Caco-2 (cell line): Measurements from ENCODE around the gene MEF2C. TPM values are rescaled to one million over a fixed set of nuclear protein-coding genes. Genes with fewer than 3 reads are reported as not detected.

Source experiments
- BruUV-seq: library from RNA; stranded (reverse); fragments of 400-500 nt; replicated peaks from 2 replicates; lab custom pipeline; 2021; lab: Mats Ljungman, UMichigan
- CTCF ChIA-PET: fragments of 300-600 bp; sonication (Branson Sonifier 250); formaldehyde crosslinking; loops from one replicate; lab custom pipeline; 2022; ENCODE audit warnings: antibody characterized with exemption; lab: Charles Lee
- POLR2A ChIA-PET: fragments of 300-600 bp; sonication (Branson Sonifier 250); formaldehyde crosslinking; loops from one replicate; lab custom pipeline; 2022; ENCODE audit warnings: antibody characterized with exemption; lab: Charles Lee
- DNase-seq, 2 experiments: peaks; one replicate each; pipeline versions ENCODE4 v3.0.0 to v3.0.0-alpha.2; 2020 to 2022
- H3K27me3 ChIP-seq: replicated peaks from 2 replicates; pipeline ENCODE4 v1.6.0; 2011; ENCODE audit warnings: low read length; ENCODE audit not compliant: control insufficient read depth, insufficient read depth
- H3K36me3 ChIP-seq: 2 replicates; pipeline ENCODE4 v1.5.1; 2011; ENCODE audit warnings: low read length; ENCODE audit not compliant: control insufficient read depth, insufficient read depth
- H3K4me1 ChIP-seq: fragments of 250-450 bp; sonication (Bioruptor Pico); 2 replicates; pipeline ENCODE4 v1.5.1; 2020; ENCODE audit warnings: mild to moderate bottlenecking
- H3K4me3 ChIP-seq: 2 replicates; pipeline ENCODE4 v1.5.1; 2011; ENCODE audit warnings: low read depth, mild to moderate bottlenecking, control low read depth, low read length
- H3K9me3 ChIP-seq: fragments of 250-450 bp; sonication (Bioruptor Pico); 2 replicates; pipeline ENCODE4 v1.5.1; 2020; ENCODE audit warnings: mild to moderate bottlenecking, moderate library complexity
- H3K27ac Mint-ChIP-seq: one replicate; pipeline ENCODE4 v1.8.0; 2022; ENCODE audit warnings: mixed read lengths; ENCODE audit not compliant: unreplicated experiment
- H3K27me3 Mint-ChIP-seq: one replicate; pipeline ENCODE4 v1.8.0; 2022; ENCODE audit warnings: mixed read lengths; ENCODE audit not compliant: insufficient read depth, unreplicated experiment
- H3K36me3 Mint-ChIP-seq: one replicate; pipeline ENCODE4 v1.8.0; 2022; ENCODE audit warnings: mild to moderate bottlenecking, mixed read lengths; ENCODE audit not compliant: insufficient read depth, unreplicated experiment
- H3K4me1 Mint-ChIP-seq: one replicate; pipeline ENCODE4 v1.8.0; 2022; ENCODE audit warnings: low read depth, mixed read lengths; ENCODE audit not compliant: unreplicated experiment
- H3K4me3 Mint-ChIP-seq: one replicate; pipeline ENCODE4 v1.8.0; 2022; ENCODE audit warnings: mild to moderate bottlenecking, moderate library complexity, mixed read lengths; ENCODE audit not compliant: unreplicated experiment
- H3K9me3 Mint-ChIP-seq: one replicate; pipeline ENCODE4 v1.8.0; 2022; ENCODE audit warnings: mixed read lengths; ENCODE audit not compliant: unreplicated experiment
- CTCF ChIP-seq, 2 experiments: fragments of 200-600 bp in 1 of 2; IDR thresholded peaks; 1 replicate in 1 of 2; 2 replicates in 1 of 2; pipeline versions ENCODE4 v1.5.1 to v1.8.0; 2011 to 2022; ENCODE audit warnings: antibody characterized with exemption in 1 of 2, control low read depth in 1 of 2, inconsistent platforms in 1 of 2, low read depth in 1 of 2, low read length in 1 of 2, mild to moderate bottlenecking in 1 of 2, moderate library complexity in 1 of 2; ENCODE audit not compliant: insufficient read depth in 1 of 2, severe bottlenecking in 1 of 2, unreplicated experiment in 1 of 2
- intact Hi-C: fragments of 100-400 bp; cut with micrococcal nuclease; formaldehyde crosslinking; loops from one replicate; pipeline ENCODE4 v1.10.0; 2022; ENCODE audit not compliant: unreplicated experiment
- total RNA-seq: library from RNA; stranded (reverse); gene quantifications from 2 replicates; pipeline ENCODE4 v1.2.3, GENCODE V29; 2022

The MEF2C gene
- total RNA-seq, 1 experiment from 2014 or later = 1.5 TPM

- Mint-ChIP-seq H3K27ac (no peak overlapping the region), H3K9me3 (no peaks in the 10 kb centered on the region), H3K27me3 (peaks cover 46% of the 10 kb centered on the region), H3K4me3 (no peak overlapping the region), H3K36me3 (no peaks in the 10 kb centered on the region), H3K4me1 (peaks cover 8% of the 10 kb centered on the region)
- DNase-seq = no peak
- ChIA-PET CTCF (interaction anchor here (0.6 to 1.1 kb wide), 3 partner anchors 32 to 902 kb away, joined by 3 to 5 read pairs (median 3); no protein-coding TSS in a partner anchor), POLR2A (interaction anchor here (0.6 kb wide), 1 partner anchor 547 kb away, joined by 4 read pairs; no protein-coding TSS in a partner anchor)
- no TSS peak for BruUV-seq
- intact Hi-C loops = loop anchor here (1.0 to 10.0 kb wide), 3 partner anchors 551 to 1267 kb away; no protein-coding TSS in a partner anchor
- TF ChIP-seq CTCF (IDR thresholded peaks at IDR 0.05; ENCODE audit: insufficient read depth in 1 of 2, low read depth in 1 of 2, low read length in 1 of 2, severe bottlenecking in 1 of 2, unreplicated experiment in 1 of 2) = no peak
- no peaks in the 10 kb centered on the region for H3K9me3 ChIP-seq
- H3K4me1 ChIP-seq = no peaks in the 10 kb centered on the region
- no peak overlapping the region for H3K4me3 ChIP-seq
- no peaks in the 10 kb centered on the region for H3K36me3 ChIP-seq
- peaks cover 9% of the 10 kb centered on the region for H3K27me3 ChIP-seq
Measured at GRCh38 chr5:88691945-88692868, 190.8 kb downstream of the MEF2C start.

- DNase-seq = no peak
- intact Hi-C loops = loop anchor here (1.0 to 10.0 kb wide), 3 partner anchors 550 to 1266 kb away; no protein-coding TSS in a partner anchor
- Histone ChIP-seq H3K36me3 (no peaks in the 10 kb centered on the region), H3K4me3 (no peak overlapping the region), H3K27me3 (peaks cover 9% of the 10 kb centered on the region), H3K9me3 (no peaks in the 10 kb centered on the region), H3K4me1 (no peaks in the 10 kb centered on the region)
- H3K4me1 Mint-ChIP-seq = peaks cover 8% of the 10 kb centered on the region
- H3K27me3 Mint-ChIP-seq = peaks cover 47% of the 10 kb centered on the region
- H3K9me3 Mint-ChIP-seq = no peaks in the 10 kb centered on the region
- ChIA-PET CTCF (interaction anchor here (0.6 to 1.4 kb wide), 10 partner anchors 12 to 910 kb away, joined by 3 to 20 read pairs (median 4); no protein-coding TSS in a partner anchor), POLR2A (no interaction called here)
- BruUV-seq = no TSS peak
- H3K36me3 Mint-ChIP-seq = no peaks in the 10 kb centered on the region
- no peak for TF ChIP-seq CTCF (IDR thresholded peaks at IDR 0.05; ENCODE audit: insufficient read depth in 1 of 2, low read depth in 1 of 2, low read length in 1 of 2, severe bottlenecking in 1 of 2, unreplicated experiment in 1 of 2)
- H3K27ac Mint-ChIP-seq = no peak overlapping the region
- H3K4me3 Mint-ChIP-seq = peak overlapping the region; percentile 67
Measured at GRCh38 chr5:88691230-88691582, 191.8 kb downstream of the MEF2C start.

- Histone ChIP-seq H3K4me3 (no peak overlapping the region), H3K36me3 (no peaks in the 10 kb centered on the region), H3K4me1 (no peaks in the 10 kb centered on the region), H3K9me3 (no peaks in the 10 kb centered on the region), H3K27me3 (peaks cover 10% of the 10 kb centered on the region)
- POLR2A ChIA-PET = no interaction called here
- Mint-ChIP-seq H3K4me3 (peak overlapping the region; percentile 67), H3K27ac (no peak overlapping the region), H3K9me3 (no peaks in the 10 kb centered on the region), H3K36me3 (no peaks in the 10 kb centered on the region), H3K4me1 (peaks cover 8% of the 10 kb centered on the region), H3K27me3 (peaks cover 48% of the 10 kb centered on the region)
- peak; percentile 50 to 63 for DNase-seq
- TF ChIP-seq CTCF (IDR thresholded peaks at IDR 0.05; ENCODE audit: insufficient read depth in 1 of 2, low read depth in 1 of 2, low read length in 1 of 2, severe bottlenecking in 1 of 2, unreplicated experiment in 1 of 2) = peak; percentile 93 to 95
- no TSS peak for BruUV-seq
- CTCF ChIA-PET = interaction anchor here (0.7 to 1.4 kb wide), 8 partner anchors 12 to 909 kb away, joined by 3 to 20 read pairs (median 5); no protein-coding TSS in a partner anchor
- intact Hi-C loops = loop anchor here (1.0 to 10.0 kb wide), 3 partner anchors 550 to 1266 kb away; no protein-coding TSS in a partner anchor
Measured at GRCh38 chr5:88690409-88691229, 192.4 kb downstream of the MEF2C start.
